BE2C (cell line): Measurements from ENCODE around the gene HENMT1.

Experiments
- DNase-seq: peaks from one replicate; pipeline ENCODE4 v3.0.0-alpha.2; 2020
- H3K27me3 ChIP-seq: fragments of 250-450 bp; sonication (Bioruptor Pico); 2 replicates; pipeline ENCODE4 v1.5.1; 2020; ENCODE audit warnings: mild to moderate bottlenecking
- H3K36me3 ChIP-seq: fragments of 250-450 bp; sonication (Bioruptor Pico); 2 replicates; pipeline ENCODE4 v1.5.1; 2020; ENCODE audit warnings: mild to moderate bottlenecking
- H3K4me1 ChIP-seq: fragments of 250-450 bp; sonication (Bioruptor Pico); 2 replicates; pipeline ENCODE4 v1.5.1; 2020
- H3K4me3 ChIP-seq: 2 replicates; pipeline ENCODE4 v1.5.1; 2011; ENCODE audit warnings: low read depth, low read length
- H3K9me3 ChIP-seq: fragments of 250-450 bp; sonication (Bioruptor Pico); 2 replicates; pipeline ENCODE4 v1.5.1; 2020
- TF ChIP-seq, protein P1 (sequence below): IDR thresholded peaks from 2 replicates; pipeline ENCODE4 v1.5.1; 2012; ENCODE audit warnings: mild to moderate bottlenecking, low read depth, low read length

HENMT1 gene

GRCh38 chr1:108701176-108701849, 40.4 kb upstream of the HENMT1 start:
- no peak for DNase-seq
- Histone ChIP-seq H3K36me3 (peaks cover 58% of the 10 kb centered on the region), H3K4me3 (no peak overlapping the region), H3K4me1 (no peaks in the 10 kb centered on the region), H3K27me3 (no peaks in the 10 kb centered on the region), H3K9me3 (no peaks in the 10 kb centered on the region; the same call in 1 of the 2 replicates)
- TF ChIP-seq, protein P1, sequence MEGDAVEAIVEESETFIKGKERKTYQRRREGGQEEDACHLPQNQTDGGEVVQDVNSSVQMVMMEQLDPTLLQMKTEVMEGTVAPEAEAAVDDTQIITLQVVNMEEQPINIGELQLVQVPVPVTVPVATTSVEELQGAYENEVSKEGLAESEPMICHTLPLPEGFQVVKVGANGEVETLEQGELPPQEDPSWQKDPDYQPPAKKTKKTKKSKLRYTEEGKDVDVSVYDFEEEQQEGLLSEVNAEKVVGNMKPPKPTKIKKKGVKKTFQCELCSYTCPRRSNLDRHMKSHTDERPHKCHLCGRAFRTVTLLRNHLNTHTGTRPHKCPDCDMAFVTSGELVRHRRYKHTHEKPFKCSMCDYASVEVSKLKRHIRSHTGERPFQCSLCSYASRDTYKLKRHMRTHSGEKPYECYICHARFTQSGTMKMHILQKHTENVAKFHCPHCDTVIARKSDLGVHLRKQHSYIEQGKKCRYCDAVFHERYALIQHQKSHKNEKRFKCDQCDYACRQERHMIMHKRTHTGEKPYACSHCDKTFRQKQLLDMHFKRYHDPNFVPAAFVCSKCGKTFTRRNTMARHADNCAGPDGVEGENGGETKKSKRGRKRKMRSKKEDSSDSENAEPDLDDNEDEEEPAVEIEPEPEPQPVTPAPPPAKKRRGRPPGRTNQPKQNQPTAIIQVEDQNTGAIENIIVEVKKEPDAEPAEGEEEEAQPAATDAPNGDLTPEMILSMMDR, result no peak

DNA sequence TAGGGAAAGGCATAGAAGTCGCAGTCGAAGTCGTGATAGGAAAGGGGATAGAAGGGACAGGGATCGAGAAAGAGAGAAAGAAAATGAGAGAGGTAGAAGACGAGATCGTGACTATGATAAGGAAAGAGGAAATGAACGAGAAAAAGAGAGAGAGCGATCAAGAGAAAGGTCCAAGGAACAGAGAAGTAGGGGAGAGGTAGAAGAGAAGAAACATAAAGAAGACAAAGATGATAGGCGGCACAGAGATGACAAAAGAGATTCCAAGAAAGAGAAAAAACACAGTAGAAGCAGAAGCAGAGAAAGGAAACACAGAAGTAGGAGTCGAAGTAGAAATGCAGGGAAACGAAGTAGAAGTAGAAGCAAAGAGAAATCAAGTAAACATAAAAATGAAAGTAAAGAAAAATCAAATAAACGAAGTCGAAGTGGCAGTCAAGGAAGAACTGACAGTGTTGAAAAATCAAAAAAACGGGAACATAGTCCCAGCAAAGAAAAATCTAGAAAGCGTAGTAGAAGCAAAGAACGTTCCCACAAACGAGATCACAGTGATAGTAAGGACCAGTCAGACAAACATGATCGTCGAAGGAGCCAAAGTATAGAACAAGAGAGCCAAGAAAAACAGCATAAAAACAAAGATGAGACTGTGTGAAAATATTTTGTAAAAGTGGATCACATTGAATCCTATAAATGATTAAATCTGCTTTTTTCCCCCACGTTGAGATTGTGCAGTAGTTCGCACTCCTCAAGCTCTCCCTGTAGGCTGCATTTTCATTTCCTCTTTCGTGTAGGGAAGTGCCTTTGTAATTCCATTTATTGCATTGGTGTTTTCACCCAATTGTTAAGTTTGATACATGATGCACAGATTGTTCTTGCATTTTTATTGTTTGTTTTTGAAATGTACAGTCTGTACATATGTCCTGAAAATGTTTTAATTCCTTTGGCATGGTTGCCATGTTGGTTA, 38.8 kb upstream of the HENMT1 start:
- DNase-seq, result no peak
- H3K4me3 ChIP-seq, result no peak overlapping the region
- TF ChIP-seq, protein P1, result no peak
- no peaks in the 10 kb centered on the region; the same call in 1 of the 2 replicates for H3K9me3 ChIP-seq
- no peaks in the 10 kb centered on the region for H3K4me1 ChIP-seq
- H3K27me3 ChIP-seq, result no peaks in the 10 kb centered on the region
- peaks cover 73% of the 10 kb centered on the region for H3K36me3 ChIP-seq

DNA sequence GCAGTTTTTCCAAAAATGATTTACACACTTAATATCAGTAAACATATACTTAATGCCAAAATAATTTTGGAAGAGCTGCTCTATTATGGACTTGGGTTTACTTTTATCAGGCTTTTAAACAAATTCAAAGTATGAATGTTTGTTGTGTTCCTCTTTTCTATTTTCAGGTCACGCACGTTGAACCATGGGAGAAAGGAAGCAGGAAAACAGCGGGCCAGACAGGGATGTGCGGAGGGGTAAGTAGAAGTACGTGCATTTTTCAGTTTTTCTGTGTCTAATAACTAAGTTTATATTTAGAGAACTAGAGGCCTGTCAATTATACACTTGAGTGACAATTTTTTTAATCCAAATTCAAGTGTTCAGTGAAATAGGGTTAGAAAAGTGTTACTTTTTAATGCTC, 34.6 kb upstream of the HENMT1 start:
- Histone ChIP-seq H3K4me3 (no peak overlapping the region), H3K27me3 (no peaks in the 10 kb centered on the region), H3K4me1 (no peaks in the 10 kb centered on the region), H3K9me3 (no peaks in the 10 kb centered on the region), H3K36me3 (peaks cover 71% of the 10 kb centered on the region)
- TF ChIP-seq, protein P1, result no peak
- no peak for DNase-seq

DNA sequence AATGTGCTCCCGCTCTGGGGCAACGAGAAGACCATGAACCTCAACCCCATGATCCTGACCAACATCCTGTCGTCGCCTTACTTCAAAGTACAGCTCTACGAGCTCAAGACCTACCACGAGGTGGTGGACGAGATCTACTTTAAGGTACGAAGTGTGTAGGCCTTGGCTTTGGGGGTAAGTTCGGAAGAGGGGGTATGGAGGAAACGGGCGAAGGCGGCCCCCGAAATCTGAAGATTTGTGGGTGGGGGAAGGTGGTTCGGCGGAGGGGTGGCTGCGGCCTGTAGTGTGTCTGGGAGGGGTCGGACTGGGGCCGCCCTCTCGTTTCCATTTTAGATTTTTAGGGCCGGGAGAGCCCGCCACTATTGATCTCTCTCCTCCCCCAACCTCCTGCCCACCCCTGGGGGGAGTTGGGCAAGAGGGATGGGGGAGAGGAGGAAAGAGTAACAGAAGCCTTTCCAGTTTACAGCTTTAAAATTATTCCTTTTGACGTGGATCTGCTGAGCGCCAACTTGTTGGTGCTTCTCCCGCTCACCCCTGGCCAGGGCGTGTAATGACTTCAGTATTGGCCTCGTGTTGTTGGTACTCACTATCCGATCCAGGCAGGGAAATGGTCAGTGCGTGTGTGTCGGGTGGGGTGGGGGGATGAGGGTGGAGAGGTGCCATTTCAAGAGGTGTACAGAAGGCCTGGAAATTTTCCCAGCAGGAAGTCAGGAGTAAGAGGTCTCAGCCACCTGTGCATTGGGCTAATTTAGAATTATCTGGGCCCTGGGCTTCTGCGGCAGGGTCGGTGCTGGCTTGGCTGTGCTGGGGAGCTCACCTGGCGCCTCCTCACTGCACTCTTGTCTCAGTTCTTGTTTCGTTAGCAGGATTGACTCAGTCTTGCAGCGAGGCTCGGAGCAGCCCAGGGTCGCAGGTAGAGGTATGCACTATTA, 32.1 kb upstream of the HENMT1 start:
- DNase-seq, result peak; percentile 62
- H3K36me3 ChIP-seq, result peaks cover 46% of the 10 kb centered on the region

GRCh38 chr1:108691942-108692723, 31.2 kb upstream of the HENMT1 start, which contains the start of gene PRPF38B:
Gene PRPF38B, plus strand, starts transcription at chr1:108692310. Its CDS starts 282 bp downstream, at chr1:108692592.
- peaks cover 37% of the 10 kb centered on the region for H3K36me3 ChIP-seq
- H3K9me3 ChIP-seq, result no peaks in the 10 kb centered on the region
- TF ChIP-seq, protein P1, result no peak
- H3K4me3 ChIP-seq, result peak within 1 kb of the TSS; percentile 96
- H3K4me1 ChIP-seq, result no peaks in the 10 kb centered on the region
- no peaks in the 10 kb centered on the region for H3K27me3 ChIP-seq
- DNase-seq, result peak; percentile 94

More for the DNA sequence above, 32.1 kb upstream of the HENMT1 start:
- Histone ChIP-seq H3K4me1 (no peaks in the 10 kb centered on the region), H3K27me3 (no peaks in the 10 kb centered on the region), H3K4me3 (peak overlapping the region; percentile 96), H3K9me3 (no peaks in the 10 kb centered on the region)
- TF ChIP-seq, protein P1, result peak; percentile 48
